GM19043 (cell line): ENCODE data around the gene EVI5.

Experiments
- ATAC-seq: cut with Tn5 transposase; IDR thresholded peaks from one replicate; pipeline ENCODE4 v1.9.1; 2021; ENCODE audit warnings: low read depth; ENCODE audit not compliant: unreplicated experiment

EVI5 gene

GRCh38 chr1:92466683-92467352 is 318.1 kb downstream of the EVI5 start:
- ATAC-seq = no peak

GRCh38 chr1:92465256-92465647 is 319.7 kb downstream of the EVI5 start:
- ATAC-seq = no peak

GRCh38 chr1:92464588-92465255 is 320.2 kb downstream of the EVI5 start:
- no peak for ATAC-seq

GRCh38 chr1:92461364-92462097 is 323.4 kb downstream of the EVI5 start:
- peak; percentile 43 for ATAC-seq

- ATAC-seq = no peak
Measured at GRCh38 chr1:92459871-92460320, 325.0 kb downstream of the EVI5 start.
